HT1080 (cell line): Measurements from ENCODE around the gene SLC7A9. TPM values are rescaled to one million over a fixed set of nuclear protein-coding genes. Genes with fewer than 3 reads are reported as not detected.

Experiments used
- DNase-seq: peaks from one replicate; pipeline ENCODE4 v3.0.0-alpha.2; 2015; ENCODE audit warnings: low read depth
- polyA plus RNA-seq, 2 experiments: library from polyadenylated mRNA; depleted of rRNA; stranded (reverse); fragments of >200 nt; gene quantifications; 2 replicates each; pipeline ENCODE4 v1.2.3, GENCODE V29; 2015
- total RNA-seq: library from RNA; depleted of rRNA; stranded (reverse); fragments of >200 nt; shearing (Covaris generic); gene quantifications from 2 replicates; pipeline ENCODE4 v1.2.3, GENCODE V29; 2014; rRNA removed

The SLC7A9 gene
- not detected in 2 replicates for total RNA-seq
- not detected in 2 replicates for polyA plus RNA-seq (2015; cell fraction: cytosol; rRNA removed)
- polyA plus RNA-seq (2015; cell fraction: nucleus; rRNA removed) = not detected in 2 replicates

- DNase-seq = no peak
Measured at GRCh38 chr19:32869369-32869965, at the start of gene SLC7A9. TSS of gene SLC7A9 (minus strand) at chr19:32869767. CDS start at chr19:32868534, 1,233 bp downstream.

DNA sequence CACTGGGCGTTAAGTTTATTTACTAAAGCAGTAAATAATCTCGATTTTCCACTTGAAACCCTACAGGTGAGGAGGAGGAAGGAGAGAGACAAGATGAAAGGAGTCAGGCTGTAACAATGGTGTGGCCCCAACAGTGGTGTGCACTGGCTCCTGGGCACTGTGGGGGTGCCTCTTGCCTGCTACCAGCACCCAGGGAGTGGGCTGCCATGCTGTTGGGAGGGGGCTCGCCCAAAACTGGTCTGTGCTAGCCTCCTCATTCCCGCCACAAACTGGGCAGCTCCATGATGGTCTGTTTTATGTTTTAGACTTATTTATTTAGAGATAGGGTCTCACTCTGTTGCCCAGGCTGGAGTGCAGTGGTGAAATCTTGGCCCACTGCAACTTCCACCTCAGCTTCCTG lies 49.8 kb upstream of the SLC7A9 start:
- DNase-seq = no peak

- DNase-seq = no peak
Measured at GRCh38 chr19:32917616-32917996, 48.0 kb upstream of the SLC7A9 start.

- DNase-seq = no peak
Measured at GRCh38 chr19:32916969-32917615, 47.5 kb upstream of the SLC7A9 start.

DNA sequence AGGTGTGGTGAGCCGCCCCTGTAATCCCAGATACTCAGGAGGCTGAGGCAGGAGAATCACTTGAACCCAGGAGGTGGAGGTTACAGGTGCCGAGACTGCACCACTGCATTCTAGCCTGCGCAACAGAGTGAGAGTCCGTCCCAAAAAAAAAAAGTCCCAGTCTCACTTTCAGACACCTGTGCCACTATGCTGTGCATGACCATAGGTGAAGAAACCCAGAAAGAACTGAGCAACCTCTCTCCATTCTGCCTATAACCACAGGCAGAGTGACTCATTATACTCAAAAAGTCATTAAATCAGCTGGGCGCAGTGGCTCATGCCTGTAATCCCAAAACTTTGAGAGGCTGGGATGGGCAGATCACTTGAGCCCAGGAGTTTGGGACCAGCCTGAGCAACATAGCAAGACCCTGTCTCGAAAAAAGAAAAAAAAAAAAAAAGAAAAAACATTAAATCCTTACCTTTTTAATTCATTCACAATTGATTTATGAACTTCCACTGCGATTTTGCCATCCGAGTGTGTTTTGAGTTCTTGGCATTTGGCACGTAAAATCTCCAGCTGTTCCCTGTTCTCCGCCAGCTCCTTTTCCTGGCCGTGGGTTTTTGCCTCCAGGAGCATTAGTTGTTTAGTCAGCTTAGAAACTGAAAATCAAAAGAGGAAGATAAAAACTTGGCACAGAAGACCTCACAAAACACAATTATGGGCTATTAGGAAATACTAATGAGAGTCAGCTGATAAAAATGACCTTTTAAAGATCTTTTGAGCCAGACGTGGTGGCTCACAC lies 45.5 kb upstream of the SLC7A9 start:
- DNase-seq = no peak

DNA sequence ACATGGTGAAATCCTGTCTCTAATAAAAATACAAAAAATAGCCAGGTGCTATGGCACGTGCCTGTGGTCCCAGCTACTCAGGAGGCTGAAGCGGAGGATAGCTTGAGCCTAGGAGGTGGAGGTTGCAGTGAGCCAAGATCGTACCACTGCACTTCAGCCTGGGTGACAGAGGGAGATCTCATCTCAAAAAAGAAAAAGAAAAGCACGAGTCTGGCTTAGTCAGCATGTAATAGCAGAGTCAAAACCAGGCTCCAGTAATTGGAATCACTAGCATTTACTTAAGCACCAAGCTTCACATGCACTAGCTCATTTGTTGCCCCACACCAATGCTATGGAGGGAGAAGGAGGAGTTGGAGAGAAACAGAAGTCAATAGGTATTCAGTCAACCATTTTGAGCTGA lies 41.9 kb upstream of the SLC7A9 start:
- DNase-seq = no peak

- DNase-seq = no peak
Measured at GRCh38 chr19:32910874-32911273, 41.3 kb upstream of the SLC7A9 start.

- no peak for DNase-seq
Measured at GRCh38 chr19:32910094-32910493, 40.5 kb upstream of the SLC7A9 start.

- no peak for DNase-seq
Measured at GRCh38 chr19:32909257-32909656, 39.7 kb upstream of the SLC7A9 start.

DNA sequence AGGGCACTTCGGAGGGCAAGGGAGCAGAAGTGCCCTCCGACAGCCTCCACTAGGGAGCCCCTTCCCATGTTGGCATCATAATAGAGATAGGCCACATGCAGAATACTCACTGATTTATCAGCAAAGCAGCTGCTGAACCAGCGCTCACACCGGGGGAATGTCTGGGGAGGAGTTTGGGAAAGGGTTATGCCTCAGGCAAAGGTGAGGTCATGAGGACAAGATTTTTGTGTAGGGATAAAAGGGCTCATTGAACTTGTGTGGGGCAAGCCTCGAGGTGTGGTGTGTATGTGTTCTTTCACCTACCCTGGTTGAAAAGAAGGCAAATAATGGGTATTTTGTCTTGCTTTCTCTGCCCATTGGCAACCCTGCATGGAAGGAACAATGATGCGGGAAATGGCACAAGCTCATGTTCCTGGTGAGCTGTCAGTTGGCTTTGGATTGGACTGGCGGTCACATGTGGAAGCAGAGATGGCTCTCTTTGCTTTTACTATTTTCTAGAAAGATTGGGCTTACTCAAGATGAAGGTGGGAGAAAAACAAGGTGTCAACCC lies 39.1 kb upstream of the SLC7A9 start:
- no peak for DNase-seq

DNA sequence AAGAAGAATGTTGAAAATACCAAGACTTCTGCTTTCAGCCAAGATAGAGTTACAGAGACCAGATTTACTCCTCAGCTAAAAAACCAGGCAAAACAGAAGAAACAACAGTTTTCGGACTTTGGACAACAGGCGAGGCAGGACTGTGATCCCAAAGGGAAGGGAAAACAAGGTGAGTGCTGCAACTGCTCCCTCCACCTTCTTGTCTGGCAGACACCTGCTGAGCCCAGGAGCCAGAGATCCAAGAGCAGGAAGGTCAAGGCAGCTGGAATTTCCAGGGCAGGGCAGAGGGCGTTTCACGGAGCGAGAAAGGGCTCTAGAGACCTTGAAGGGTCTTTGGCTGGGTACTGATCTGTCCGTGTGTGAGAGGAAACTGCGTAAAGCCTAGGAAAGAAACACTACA lies 32.9 kb upstream of the SLC7A9 start:
- no peak for DNase-seq

DNA sequence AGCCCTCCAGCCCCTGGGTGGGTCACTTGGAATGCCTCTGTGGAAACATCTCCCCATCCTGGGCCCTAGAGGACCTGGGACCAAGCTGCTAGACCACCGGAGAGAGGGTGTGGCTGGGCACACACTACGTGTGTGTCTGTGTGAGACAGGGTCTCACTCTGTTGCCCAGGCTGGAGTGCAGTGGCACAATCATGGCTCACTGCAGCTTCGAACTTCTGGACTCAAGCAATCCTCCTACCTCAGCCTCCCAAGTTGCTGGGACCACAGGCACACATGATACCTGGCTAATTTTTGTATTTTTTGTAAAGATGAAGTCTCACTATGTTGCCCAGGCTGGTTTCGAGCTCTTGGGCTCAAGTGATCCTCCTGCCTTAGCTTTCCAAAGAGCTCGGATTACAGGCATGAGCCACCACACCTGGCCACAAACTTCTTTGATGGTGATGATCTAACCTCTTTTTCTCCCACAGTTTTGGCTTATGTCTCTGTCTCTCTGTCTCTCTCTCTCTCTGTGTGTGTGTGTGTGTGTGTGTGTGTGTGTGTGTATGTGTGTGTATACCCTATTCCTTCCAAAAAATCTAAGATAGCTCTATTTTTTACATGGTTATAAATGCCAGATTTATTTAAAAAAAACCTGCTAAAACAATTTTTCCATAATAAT lies 32.1 kb upstream of the SLC7A9 start:
- peak; percentile 13 for DNase-seq

DNA sequence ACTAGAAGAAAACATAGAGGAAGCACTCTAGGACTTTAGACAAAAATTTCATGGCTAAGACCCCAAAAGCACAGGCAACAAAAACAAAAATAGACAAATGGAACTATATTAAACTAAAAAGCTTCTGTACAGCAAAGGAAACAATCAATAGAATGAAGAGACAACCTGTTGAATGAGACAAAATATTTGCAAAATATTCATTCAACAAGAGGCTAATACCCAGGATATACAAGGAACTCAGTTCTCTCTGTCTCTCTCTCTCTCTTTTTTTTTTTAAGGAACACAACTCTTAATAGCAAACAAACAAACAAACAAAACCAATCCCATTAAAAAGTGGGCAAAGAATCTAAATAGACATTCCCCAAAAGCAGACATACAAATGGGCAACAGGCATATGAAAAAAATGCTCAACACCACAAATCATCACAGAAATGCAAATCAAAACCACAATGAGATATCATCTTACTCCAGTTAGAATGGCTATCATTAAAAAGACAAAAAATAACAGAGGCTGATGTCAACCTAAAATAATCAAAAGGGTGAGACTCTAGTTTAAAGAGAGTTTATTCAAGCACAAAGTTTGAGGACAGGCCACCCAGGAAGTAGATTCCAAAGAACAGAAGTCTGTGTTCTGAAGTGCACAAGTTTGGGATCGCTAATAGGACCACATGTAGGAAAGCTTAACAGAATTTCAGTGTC lies 27.1 kb upstream of the SLC7A9 start:
- no peak for DNase-seq

DNA sequence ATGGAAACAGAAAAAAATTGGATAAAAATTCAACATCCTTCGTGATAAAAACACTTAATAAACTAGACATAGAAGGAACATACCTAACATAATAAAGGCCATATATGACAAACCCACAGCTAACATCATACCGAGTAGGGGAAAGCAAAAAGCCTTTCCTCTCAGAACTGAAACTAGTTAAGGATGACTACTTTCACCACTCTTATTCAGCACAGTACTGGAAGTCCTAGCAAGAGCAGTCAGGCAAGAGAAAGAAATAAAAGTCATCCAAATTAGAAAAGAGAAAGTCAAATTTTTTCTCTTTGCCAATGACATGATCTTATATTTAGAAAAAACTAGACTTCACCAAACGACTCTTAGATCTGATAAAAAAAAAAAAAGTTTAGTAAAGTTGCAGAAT lies 25.8 kb upstream of the SLC7A9 start:
- no peak for DNase-seq

DNA sequence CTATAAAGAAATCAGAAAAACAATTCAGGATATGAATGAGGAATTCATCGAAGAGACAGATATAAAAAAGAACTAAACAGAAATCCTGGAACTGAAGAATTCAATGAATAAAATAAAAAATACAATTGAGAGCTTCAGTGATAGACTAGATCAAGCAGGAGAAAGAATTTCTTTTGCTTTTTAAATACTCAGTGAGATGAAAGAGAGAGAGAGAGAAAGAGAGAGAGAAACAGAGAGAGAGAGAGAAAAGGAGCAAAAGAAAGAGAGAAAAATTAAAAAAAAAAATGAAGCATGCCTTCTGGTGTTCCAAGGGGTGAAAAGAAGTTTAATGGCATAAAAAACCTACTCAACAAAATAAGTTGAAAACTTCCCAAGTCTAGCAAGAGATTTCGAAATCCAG lies 22.0 kb upstream of the SLC7A9 start:
- DNase-seq = no peak

DNA sequence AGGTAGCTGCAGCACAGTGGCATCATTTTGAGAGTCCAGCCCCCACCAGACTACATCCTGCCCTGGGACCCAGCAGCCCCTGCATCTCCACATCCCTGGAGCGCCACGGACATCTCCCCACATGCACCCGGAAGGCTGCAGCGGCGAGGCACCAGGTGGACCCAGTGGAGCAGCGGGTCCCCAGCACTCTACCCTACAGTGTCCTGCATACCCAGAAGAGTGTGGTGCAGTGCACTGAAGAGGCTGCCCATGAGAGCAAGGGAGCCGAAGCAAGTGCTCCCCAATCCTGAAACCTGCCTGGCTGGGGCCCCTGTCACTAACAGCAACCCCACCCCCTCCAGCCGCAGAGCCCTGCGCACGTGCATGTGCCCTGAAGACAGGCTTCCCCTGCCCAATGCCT lies 21.3 kb upstream of the SLC7A9 start:
- no peak for DNase-seq

GRCh38 chr19:32890326-32890725 lies 20.8 kb upstream of the SLC7A9 start:
- DNase-seq = no peak

DNA sequence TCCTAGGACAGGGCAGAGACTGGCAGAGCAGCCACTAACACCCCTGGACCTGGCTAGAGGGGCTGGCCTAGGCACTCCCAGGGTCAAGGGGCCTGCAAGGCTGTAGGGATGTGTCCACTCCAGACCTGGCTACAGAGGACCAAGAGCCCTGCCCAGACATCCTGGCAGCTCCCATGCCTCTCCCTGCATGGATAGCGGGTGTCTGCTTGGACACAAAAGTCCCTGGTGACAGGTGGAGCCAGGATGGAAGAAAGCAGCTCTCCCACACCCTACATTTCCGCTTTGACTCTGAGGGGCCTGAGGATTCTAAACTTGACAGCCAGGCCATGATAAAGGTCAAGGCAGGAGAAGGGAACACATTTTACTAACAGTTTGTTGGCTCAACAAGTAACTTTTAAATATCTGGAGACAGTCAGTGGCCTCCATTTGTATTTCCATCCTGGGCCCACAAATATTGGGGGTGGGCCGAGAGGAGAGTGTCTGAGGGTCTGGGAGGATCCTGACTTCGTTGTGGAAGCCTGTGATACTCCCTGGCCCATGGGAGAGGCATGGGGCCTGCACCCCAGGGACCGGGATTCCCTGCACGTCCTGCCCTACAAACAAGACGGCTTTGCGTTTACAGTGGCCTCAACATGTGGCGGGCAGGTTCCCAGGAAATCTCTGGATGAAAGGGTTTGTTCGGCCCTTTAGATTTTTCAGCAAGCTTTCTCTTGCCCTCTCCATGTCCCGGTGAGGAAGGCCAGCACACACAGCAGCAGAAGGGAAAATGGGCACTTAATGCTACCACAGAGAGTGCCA lies 19.8 kb upstream of the SLC7A9 start:
- DNase-seq = no peak

DNA sequence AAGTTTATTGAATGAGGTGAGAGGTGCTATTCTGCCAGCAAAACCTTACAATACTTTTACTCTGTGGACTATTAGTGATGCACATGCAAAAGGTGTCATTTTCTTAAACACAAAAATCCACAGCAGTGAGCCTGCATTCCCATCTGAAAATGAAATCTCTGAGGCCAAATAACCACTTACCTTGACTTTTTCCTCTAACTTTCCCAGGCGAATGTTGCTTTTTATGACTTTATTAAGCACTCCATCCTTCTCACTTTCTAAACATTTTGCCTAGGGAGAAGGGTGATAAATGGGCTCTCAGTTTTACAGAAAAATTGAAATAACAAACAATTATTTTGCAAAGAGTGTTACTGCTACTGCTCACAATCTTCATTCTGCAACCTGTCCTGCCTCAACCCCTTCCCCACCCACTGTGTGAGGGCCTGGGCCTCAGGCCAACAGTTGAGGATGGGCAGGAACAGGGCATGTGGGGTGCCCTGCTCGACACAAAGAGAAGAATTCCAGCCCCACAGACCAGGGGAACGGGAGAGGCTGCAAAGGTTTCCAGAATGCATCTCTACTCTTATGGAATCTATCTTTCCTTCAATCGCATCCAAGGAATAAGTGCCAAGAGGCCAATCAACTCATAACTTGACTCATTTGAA lies 18.1 kb upstream of the SLC7A9 start:
- DNase-seq = no peak

- no peak for DNase-seq
Measured at GRCh38 chr19:32886241-32886640, 16.7 kb upstream of the SLC7A9 start.
